PC-3 (cell line): ENCODE data around the gene KCNIP4. TPM values are rescaled to one million over a fixed set of nuclear protein-coding genes. Genes with fewer than 3 reads are reported as not detected.

Experiments used
- ATAC-seq: fragments of 200-7000 bp; cut with Tn5 transposase; 2 replicates; pipeline ENCODE4 v1.9.1; 2020; ENCODE audit warnings: mild to moderate bottlenecking, moderate library complexity
- BruUV-seq: library from RNA; stranded (reverse); fragments of 400-500 nt; replicated peaks from 2 replicates; lab custom pipeline; 2021; lab: Mats Ljungman, UMichigan
- CTCF ChIA-PET: fragments of 300-600 bp; sonication (Branson Sonifier 250); formaldehyde crosslinking; loops from one replicate; lab custom pipeline; 2022; ENCODE audit warnings: antibody characterized with exemption; lab: Charles Lee
- POLR2A ChIA-PET: fragments of 300-600 bp; sonication (Branson Sonifier 250); formaldehyde crosslinking; loops from one replicate; lab custom pipeline; 2022; ENCODE audit warnings: antibody characterized with exemption; ENCODE audit not compliant: unreplicated experiment; lab: Charles Lee
- DNase-seq: peaks from one replicate; pipeline ENCODE4 v3.0.0-alpha.2; 2015
- H2AFZ ChIP-seq: fragments of 300-600 bp; sonication (generic); 2 replicates; pipeline ENCODE4 v1.6.0; 2016; ENCODE audit warnings: antibody characterized with exemption, low read length
- H3F3A ChIP-seq: fragments of 300-600 bp; sonication (generic); one replicate; pipeline ENCODE4 v1.6.0; 2017; ENCODE audit warnings: antibody characterized with exemption, low read length, control low read depth, mild to moderate bottlenecking; ENCODE audit not compliant: unreplicated experiment
- H3K27ac ChIP-seq: fragments of 300-600 bp; sonication (generic); 2 replicates; pipeline ENCODE4 v1.5.1; 2016; ENCODE audit warnings: mild to moderate bottlenecking, low read length
- H3K27me3 ChIP-seq: fragments of 300-600 bp; sonication (generic); 2 replicates; pipeline ENCODE4 v1.6.1; 2016; ENCODE audit warnings: low read length, mixed read lengths
- H3K36me3 ChIP-seq: fragments of 300-600 bp; sonication (generic); 2 replicates; pipeline ENCODE4 v1.6.1; 2016; ENCODE audit warnings: low read depth, mixed run types, low read length, mixed read lengths
- H3K4me1 ChIP-seq: fragments of 300-600 bp; sonication (generic); 2 replicates; pipeline ENCODE4 v1.5.1; 2016; ENCODE audit warnings: low read length; ENCODE audit not compliant: insufficient read depth
- H3K4me2 ChIP-seq: fragments of 300-600 bp; sonication (generic); 2 replicates; pipeline ENCODE4 v1.6.0; 2016; ENCODE audit warnings: low read length
- H3K4me3 ChIP-seq: fragments of 300-600 bp; sonication (generic); 2 replicates; pipeline ENCODE4 v1.5.1; 2016; ENCODE audit warnings: mild to moderate bottlenecking, low read length, mixed read lengths
- H3K79me2 ChIP-seq: fragments of 300-600 bp; sonication (generic); 2 replicates; pipeline ENCODE4 v1.6.1; 2017; ENCODE audit warnings: low read length, mixed read lengths
- H3K9ac ChIP-seq: fragments of 300-600 bp; sonication (generic); 2 replicates; pipeline ENCODE4 v1.6.0; 2016; ENCODE audit warnings: mild to moderate bottlenecking, low read length
- H3K9me2 ChIP-seq: fragments of 300-600 bp; sonication (generic); replicated peaks from 2 replicates; pipeline ENCODE4 v1.6.1; 2016; ENCODE audit warnings: mixed run types, low read length, mixed read lengths
- H3K9me3 ChIP-seq: fragments of 300-600 bp; sonication (generic); 2 replicates; pipeline ENCODE4 v1.6.1; 2016; ENCODE audit warnings: low read length, mixed read lengths
- H4K20me1 ChIP-seq: fragments of 300-600 bp; sonication (generic); 2 replicates; pipeline ENCODE4 v1.6.1; 2016; ENCODE audit warnings: low read length, mixed read lengths
- CTCF ChIP-seq: fragments of 300-600 bp; sonication (generic); conservative IDR thresholded peaks from 2 replicates; pipeline ENCODE4 v1.5.1; 2017; ENCODE audit warnings: antibody characterized with exemption, low read depth, mild to moderate bottlenecking, low read length
- EZH2 ChIP-seq: fragments of 300-600 bp; sonication (generic); IDR thresholded peaks from one replicate; pipeline ENCODE4 v1.6.1; 2017; ENCODE audit warnings: antibody characterized with exemption, mild to moderate bottlenecking, low read length; ENCODE audit not compliant: unreplicated experiment
- EZH2phosphoT487 ChIP-seq: fragments of 300-600 bp; sonication (generic); IDR thresholded peaks from 2 replicates; pipeline ENCODE4 v1.6.1; 2018; ENCODE audit warnings: mild to moderate bottlenecking, antibody characterized with exemption, low read length, borderline replicate concordance
- intact Hi-C: fragments of 100-400 bp; cut with micrococcal nuclease; formaldehyde crosslinking; loops from 2 replicates; pipeline ENCODE4 v1.9.0; 2023
- total RNA-seq: library from RNA; depleted of rRNA; stranded (reverse); fragments of >200 nt; gene quantifications from 2 replicates; pipeline ENCODE4 v1.2.3, GENCODE V29; 2014

Gene KCNIP4
- total RNA-seq, 1 experiment from 2014 or later: not detected

GRCh38 chr4:21077967-21078366 lies 870.6 kb downstream of the KCNIP4 start:
- no peaks in the 10 kb centered on the region for H3K27me3 ChIP-seq
- CTCF ChIA-PET: no interaction called here

GRCh38 chr4:21067351-21067750 lies 881.2 kb downstream of the KCNIP4 start:
- ChIA-PET POLR2A (no interaction called here), CTCF (no interaction called here)
- H3K4me3 ChIP-seq: no peak overlapping the region
- no peaks in the 10 kb centered on the region for H3K27me3 ChIP-seq
- H3F3A ChIP-seq: no peaks in the 10 kb centered on the region
- TF ChIP-seq EZH2phosphoT487 (no peak), CTCF (no peak), EZH2 (no peak)
- H4K20me1 ChIP-seq: no peaks in the 10 kb centered on the region
- BruUV-seq: no TSS peak
- H3K79me2 ChIP-seq: no peaks in the 10 kb centered on the region
- ATAC-seq: no peak
- H3K9me2 ChIP-seq: no peaks in the 10 kb centered on the region
- no peak overlapping the region for H3K4me2 ChIP-seq
- H3K9me3 ChIP-seq: no peaks in the 10 kb centered on the region
- no peak overlapping the region for H3K27ac ChIP-seq
- DNase-seq: no peak
- intact Hi-C loops: no loop called here
- no peaks in the 10 kb centered on the region for H3K4me1 ChIP-seq
- H2AFZ ChIP-seq: no peak overlapping the region
- H3K9ac ChIP-seq: no peak overlapping the region
- no peaks in the 10 kb centered on the region for H3K36me3 ChIP-seq

More at GRCh38 chr4:21077967-21078366, 870.6 kb downstream of the KCNIP4 start:
- Histone ChIP-seq H3K27ac (no peak overlapping the region), H3K79me2 (no peaks in the 10 kb centered on the region), H3K9me2 (no peaks in the 10 kb centered on the region), H3K4me1 (no peaks in the 10 kb centered on the region), H3F3A (no peaks in the 10 kb centered on the region), H3K36me3 (no peaks in the 10 kb centered on the region), H4K20me1 (no peaks in the 10 kb centered on the region), H2AFZ (no peak overlapping the region), H3K9ac (no peak overlapping the region), H3K9me3 (no peaks in the 10 kb centered on the region), H3K4me3 (no peak overlapping the region), H3K4me2 (no peak overlapping the region)
- intact Hi-C loops: no loop called here
- DNase-seq (no peak), ATAC-seq (no peak)
- BruUV-seq: no TSS peak
- no peak for TF ChIP-seq EZH2
- TF ChIP-seq CTCF: no peak
- TF ChIP-seq EZH2phosphoT487: no peak
- POLR2A ChIA-PET: no interaction called here

GRCh38 chr4:21061902-21062301 lies 886.7 kb downstream of the KCNIP4 start:
- intact Hi-C loops: no loop called here
- ATAC-seq (no peak), DNase-seq (no peak)
- H3K4me1 ChIP-seq: no peaks in the 10 kb centered on the region
- CTCF ChIA-PET: no interaction called here
- H4K20me1 ChIP-seq: no peaks in the 10 kb centered on the region
- no TSS peak for BruUV-seq
- H3F3A ChIP-seq: no peaks in the 10 kb centered on the region
- no peak overlapping the region for H3K9ac ChIP-seq
- H3K9me3 ChIP-seq: no peaks in the 10 kb centered on the region
- H3K36me3 ChIP-seq: no peaks in the 10 kb centered on the region
- POLR2A ChIA-PET: no interaction called here
- H3K9me2 ChIP-seq: no peaks in the 10 kb centered on the region
- H2AFZ ChIP-seq: no peak overlapping the region
- no peaks in the 10 kb centered on the region for H3K79me2 ChIP-seq
- no peak overlapping the region for H3K27ac ChIP-seq
- H3K4me2 ChIP-seq: no peak overlapping the region
- H3K27me3 ChIP-seq: no peaks in the 10 kb centered on the region
- H3K4me3 ChIP-seq: no peak overlapping the region
- no peak for TF ChIP-seq EZH2phosphoT487
- no peak for TF ChIP-seq CTCF
- no peak for TF ChIP-seq EZH2
